ENCODE measurements around the gene HTT.

DNA sequence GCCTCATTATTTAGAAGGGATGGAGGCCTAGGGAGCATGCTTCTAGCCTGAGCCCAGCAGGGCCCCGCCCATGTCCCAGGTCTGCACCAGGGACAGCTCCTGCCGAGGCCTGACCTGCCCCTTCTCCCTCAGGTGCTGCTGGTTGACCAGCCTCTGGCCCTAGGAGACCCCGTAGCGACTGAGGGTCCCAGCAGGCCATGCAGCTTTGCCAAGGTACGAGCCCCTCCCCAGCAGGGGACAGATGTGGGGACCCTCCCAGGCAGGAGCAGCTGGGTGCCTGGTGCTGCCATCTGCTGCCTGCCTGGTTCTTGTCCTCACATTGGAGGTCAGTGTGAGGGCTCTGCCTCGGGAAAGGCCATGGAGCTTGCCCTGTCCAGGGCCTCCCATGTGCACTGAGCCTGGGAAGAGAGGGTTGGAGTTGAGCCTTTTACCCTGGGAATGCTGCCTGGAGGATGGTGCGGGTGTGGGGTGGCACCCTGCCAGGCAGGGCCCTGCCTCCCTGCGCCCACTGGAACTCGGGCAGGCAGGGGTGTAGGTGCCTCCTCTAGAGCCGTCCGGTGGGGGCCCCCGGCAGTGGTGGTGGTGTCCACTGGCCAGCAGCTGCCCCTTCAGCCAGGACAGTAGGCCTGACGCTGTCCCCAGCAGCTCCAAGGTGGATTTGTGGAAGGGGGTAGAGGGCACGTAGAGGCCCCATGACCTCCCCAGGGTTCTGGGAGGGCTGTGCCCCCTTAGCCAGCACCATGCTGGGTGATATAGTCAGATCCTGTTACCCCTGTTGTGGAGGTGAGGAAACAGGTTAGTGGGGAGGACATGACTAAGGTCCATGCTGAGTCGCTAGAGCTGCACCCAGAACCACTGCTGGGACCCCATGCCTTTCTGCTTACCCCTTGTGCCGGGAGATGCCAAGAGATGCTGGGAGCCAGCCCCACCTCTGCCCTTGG is 172.2 kb downstream of the HTT start:
- TF ChIP-seq CTCF (IDR thresholded peaks at IDR 0.05), result no peak
- no peak for TF ChIP-seq POLR2A (IDR thresholded peaks at IDR 0.05)

Measured in esophagus squamous epithelium (tissue), 4 donors.